Activated CD8-positive, alpha-beta T cell treated with anti-CD3 and anti-CD28 coated beads for 36 hours (primary cell): ENCODE data around the gene CDC25B. TPM values are rescaled to one million over a fixed set of nuclear protein-coding genes. Genes with fewer than 3 reads are reported as not detected.
A peak's percentile ranks its signal among the peaks of the same experiment; 100 is the strongest.
"Not testable (repeated sequence)": the region's sequence is repeated elsewhere in the genome, so short reads cannot be mapped to it uniquely, and the experiment has no call there.

Source experiments
- ATAC-seq: fragments of 200-7000 bp; cut with Tn5 transposase; one replicate; pipeline ENCODE4 v1.10.0; 2021; ENCODE audit warnings: mild to moderate bottlenecking, moderate library complexity
- CTCF ChIA-PET: fragments of 350-600 bp; sonication (Branson Sonifier 250); formaldehyde crosslinking; loops from one replicate; lab custom pipeline; 2021; ENCODE audit warnings: antibody characterized with exemption; lab: Charles Lee
- POLR2A ChIA-PET: fragments of 350-600 bp; sonication (Branson Sonifier 250); formaldehyde crosslinking; loops from one replicate; lab custom pipeline; 2021; ENCODE audit warnings: antibody characterized with exemption; lab: Charles Lee
- DNase-seq: peaks from one replicate; pipeline ENCODE4 v3.0.0-alpha.2; 2020
- H3K27ac Mint-ChIP-seq: one replicate; pipeline ENCODE4 v1.8.0; 2021; ENCODE audit warnings: mild to moderate bottlenecking, mixed read lengths
- H3K27me3 Mint-ChIP-seq: one replicate; pipeline ENCODE4 v1.8.0; 2021; ENCODE audit warnings: mixed read lengths
- H3K36me3 Mint-ChIP-seq: one replicate; pipeline ENCODE4 v1.8.0; 2021; ENCODE audit warnings: low read depth, mixed read lengths
- H3K4me1 Mint-ChIP-seq: one replicate; pipeline ENCODE4 v1.8.0; 2021; ENCODE audit warnings: low read depth, mixed read lengths
- H3K4me3 Mint-ChIP-seq: one replicate; pipeline ENCODE4 v1.8.0; 2021; ENCODE audit warnings: mild to moderate bottlenecking, moderate library complexity, mixed read lengths
- H3K9me3 Mint-ChIP-seq: one replicate; pipeline ENCODE4 v1.8.0; 2021; ENCODE audit warnings: mixed read lengths
- intact Hi-C: fragments of 100-400 bp; cut with micrococcal nuclease; formaldehyde crosslinking; loops from one replicate; pipeline ENCODE4 v1.10.0; 2022
- total RNA-seq, 2 experiments: library from RNA; stranded (reverse); gene quantifications; one replicate each; pipeline ENCODE4 v1.2.3, GENCODE V29; 2021
- TF ChIP-seq, protein P1 (sequence below): fragments of 200-600 bp; IDR thresholded peaks from one replicate; pipeline ENCODE4 v1.8.0; 2022; ENCODE audit warnings: antibody characterized with exemption, mild to moderate bottlenecking

The CDC25B gene
- total RNA-seq, 2 experiments from 2014 or later, result 66.9 to 67.1 TPM

GRCh38 chr20:3842348-3842930, 46.3 kb downstream of the CDC25B start:
- CTCF ChIA-PET, result interaction anchor here (1.1 to 3.6 kb wide), 3 partner anchors 13 to 75 kb away, joined by 3 to 19 read pairs (median 3); partner anchors contain the start of genes ADISSP and CENPB
- H3K27me3 Mint-ChIP-seq, result no peaks in the 10 kb centered on the region
- ATAC-seq, result no peak
- H3K9me3 Mint-ChIP-seq, result no peaks in the 10 kb centered on the region
- POLR2A ChIA-PET, result interaction anchor here (0.6 to 1.5 kb wide), 2 partner anchors 10 to 230 kb away, joined by 3 read pairs; no protein-coding TSS in a partner anchor
- peaks cover 5% of the 10 kb centered on the region for H3K4me1 Mint-ChIP-seq
- intact Hi-C loops, result no loop called here
- TF ChIP-seq, protein P1, sequence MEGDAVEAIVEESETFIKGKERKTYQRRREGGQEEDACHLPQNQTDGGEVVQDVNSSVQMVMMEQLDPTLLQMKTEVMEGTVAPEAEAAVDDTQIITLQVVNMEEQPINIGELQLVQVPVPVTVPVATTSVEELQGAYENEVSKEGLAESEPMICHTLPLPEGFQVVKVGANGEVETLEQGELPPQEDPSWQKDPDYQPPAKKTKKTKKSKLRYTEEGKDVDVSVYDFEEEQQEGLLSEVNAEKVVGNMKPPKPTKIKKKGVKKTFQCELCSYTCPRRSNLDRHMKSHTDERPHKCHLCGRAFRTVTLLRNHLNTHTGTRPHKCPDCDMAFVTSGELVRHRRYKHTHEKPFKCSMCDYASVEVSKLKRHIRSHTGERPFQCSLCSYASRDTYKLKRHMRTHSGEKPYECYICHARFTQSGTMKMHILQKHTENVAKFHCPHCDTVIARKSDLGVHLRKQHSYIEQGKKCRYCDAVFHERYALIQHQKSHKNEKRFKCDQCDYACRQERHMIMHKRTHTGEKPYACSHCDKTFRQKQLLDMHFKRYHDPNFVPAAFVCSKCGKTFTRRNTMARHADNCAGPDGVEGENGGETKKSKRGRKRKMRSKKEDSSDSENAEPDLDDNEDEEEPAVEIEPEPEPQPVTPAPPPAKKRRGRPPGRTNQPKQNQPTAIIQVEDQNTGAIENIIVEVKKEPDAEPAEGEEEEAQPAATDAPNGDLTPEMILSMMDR, result no peak
- H3K27ac Mint-ChIP-seq, result no peak overlapping the region
- DNase-seq, result no peak
- no peaks in the 10 kb centered on the region for H3K36me3 Mint-ChIP-seq
- H3K4me3 Mint-ChIP-seq, result no peak overlapping the region

DNA sequence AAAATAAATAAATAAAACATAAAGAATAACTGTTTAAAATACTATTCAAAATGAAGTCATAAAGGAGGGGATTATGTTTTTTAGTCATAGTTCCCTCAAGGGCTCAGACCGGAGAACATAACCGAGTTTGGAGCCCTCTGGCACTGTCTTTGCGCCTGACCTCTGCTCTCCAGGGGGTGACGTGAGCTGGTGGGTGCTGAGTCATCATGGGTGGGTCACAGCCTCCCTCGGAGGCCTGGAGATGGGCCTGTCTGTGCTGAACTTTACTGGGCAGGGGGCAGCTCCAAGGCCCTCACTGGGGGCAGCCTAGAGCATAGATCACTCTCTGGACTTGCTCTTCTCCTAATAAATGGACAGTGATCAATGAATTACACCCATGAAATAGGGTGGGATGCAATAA, 47.4 kb downstream of the CDC25B start:
- Mint-ChIP-seq H3K36me3 (no peaks in the 10 kb centered on the region), H3K4me3 (no peak overlapping the region), H3K9me3 (no peaks in the 10 kb centered on the region), H3K4me1 (peaks cover 12% of the 10 kb centered on the region), H3K27me3 (no peaks in the 10 kb centered on the region), H3K27ac (no peak overlapping the region)
- ChIA-PET POLR2A (interaction anchor here (1.5 kb wide), 1 partner anchor 11 kb away, joined by 3 read pairs; no protein-coding TSS in a partner anchor), CTCF (interaction anchor here (0.6 to 3.6 kb wide), 3 partner anchors 12 to 57 kb away, joined by 3 to 19 read pairs (median 3); partner anchors contain the start of gene CENPB)
- DNase-seq (peak; percentile 23), ATAC-seq (no peak)
- TF ChIP-seq, protein P1, result no peak
- intact Hi-C loops, result no loop called here

GRCh38 chr20:3843990-3844619, 48.0 kb downstream of the CDC25B start:
- ChIA-PET POLR2A (interaction anchor here (1.4 kb wide), 1 partner anchor 11 kb away, joined by 3 read pairs; no protein-coding TSS in a partner anchor), CTCF (interaction anchor here (1.5 to 3.6 kb wide), 2 partner anchors 11 to 26 kb away, joined by 3 to 19 read pairs; no protein-coding TSS in a partner anchor)

DNA sequence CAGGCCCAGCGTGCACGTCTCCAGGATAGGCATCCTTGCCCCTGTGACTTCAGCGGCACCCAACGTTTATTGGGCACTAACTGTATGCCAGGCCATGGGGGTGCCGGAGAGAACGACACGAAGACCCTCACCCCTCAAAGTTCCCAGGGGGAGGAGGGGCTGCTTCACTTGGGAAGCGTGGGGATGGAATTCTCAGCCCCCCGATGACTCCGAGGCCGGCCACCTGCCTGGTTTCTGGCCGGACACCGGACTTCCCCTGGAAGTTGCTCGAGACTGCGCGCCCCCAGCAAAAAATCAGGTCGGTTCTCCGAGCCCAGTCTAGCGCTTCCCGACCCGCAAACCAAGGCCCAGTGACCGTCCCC, 50.2 kb downstream of the CDC25B start:
- Mint-ChIP-seq H3K4me1 (peaks cover 21% of the 10 kb centered on the region), H3K9me3 (no peaks in the 10 kb centered on the region), H3K27me3 (no peaks in the 10 kb centered on the region), H3K36me3 (no peaks in the 10 kb centered on the region), H3K4me3 (peak overlapping the region; percentile 82), H3K27ac (peak overlapping the region; percentile 90)
- intact Hi-C loops, result no loop called here
- DNase-seq (no peak), ATAC-seq (no peak)
- ChIA-PET CTCF (interaction anchor here (1.3 kb wide), 1 partner anchor 26 kb away, joined by 4 read pairs; the partner anchor contains the start of gene AP5S1), POLR2A (interaction anchor here (1.6 kb wide), 1 partner anchor 50 kb away, joined by 3 read pairs; the partner anchor contains the start of gene CDC25B)
- TF ChIP-seq, protein P1, result no peak

More at GRCh38 chr20:3843990-3844619, 48.0 kb downstream of the CDC25B start:
- H3K27ac Mint-ChIP-seq, H3K36me3 Mint-ChIP-seq, intact Hi-C loops, H3K9me3 Mint-ChIP-seq, ATAC-seq, H3K27me3 Mint-ChIP-seq, DNase-seq, H3K4me3 Mint-ChIP-seq: not testable (repeated sequence)
- H3K4me1 Mint-ChIP-seq, result peaks cover 16% of the 10 kb centered on the region

- ChIA-PET POLR2A (interaction anchor here (1.0 kb wide), 1 partner anchor 79 kb away, joined by 3 read pairs; the partner anchor contains the start of gene ADISSP), CTCF (no interaction called here)
- DNase-seq (peak; percentile 86), ATAC-seq (peak; percentile 98)
- TF ChIP-seq, protein P1, result no peak
- peak within 1 kb of the TSS; percentile 82 for H3K4me3 Mint-ChIP-seq
- no peaks in the 10 kb centered on the region for H3K9me3 Mint-ChIP-seq
- H3K27me3 Mint-ChIP-seq, result no peaks in the 10 kb centered on the region
- peak within 1 kb of the TSS; percentile 90 for H3K27ac Mint-ChIP-seq
- intact Hi-C loops, result no loop called here
- H3K4me1 Mint-ChIP-seq, result peaks cover 21% of the 10 kb centered on the region
- H3K36me3 Mint-ChIP-seq, result no peaks in the 10 kb centered on the region
Measured at GRCh38 chr20:3846740-3847428, 50.8 kb downstream of the CDC25B start, which contains the start of gene MAVS. TSS of gene MAVS (plus strand) at chr20:3846834. CDS start at chr20:3854625, 7,791 bp downstream.
